Measurements from ENCODE around the gene DNAH9. TPM values are rescaled to one million over a fixed set of nuclear protein-coding genes. Genes with fewer than 3 reads are reported as not detected.
"Not testable (repeated sequence)": the region's sequence is repeated elsewhere in the genome, so short reads cannot be mapped to it uniquely, and the experiment has no call there.

The DNAH9 gene
- total and polyA plus RNA-seq, 2 donors: 0.09 to 0.48 TPM

DNA sequence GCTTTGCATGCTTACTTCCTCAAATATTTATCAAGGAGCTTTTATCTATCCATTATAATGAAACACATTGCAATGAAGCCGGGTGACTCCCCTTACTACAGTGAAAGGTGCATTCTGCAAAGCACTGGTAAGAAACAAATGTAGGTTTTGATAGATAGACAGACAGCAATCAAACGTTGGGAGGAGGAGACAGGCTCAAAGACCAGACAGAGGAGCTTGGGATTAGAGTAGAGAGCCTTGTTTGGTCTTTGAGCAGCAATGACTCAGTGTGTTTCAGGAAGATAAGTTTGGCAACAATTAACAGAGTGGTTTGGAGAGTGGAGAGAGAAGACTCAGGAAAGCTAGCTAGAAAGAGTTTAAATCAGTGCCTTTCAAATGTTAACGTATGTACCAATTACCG lies 330.2 kb downstream of the DNAH9 start:
- Histone ChIP-seq H3K9me3 (ENCODE audit: control insufficient read depth in 2 of 2, insufficient read depth in 1 of 2, low read length in 1 of 2) (no peaks in the 10 kb centered on the region), H3K27me3 (ENCODE audit: control insufficient read depth in 2 of 2, insufficient read depth in 1 of 2, low read length in 1 of 2) (no peaks in the 10 kb centered on the region), H3K4me3 (ENCODE audit: low read length in 2 of 2) (no peak overlapping the region), H3K27ac (ENCODE audit: low read depth in 1 of 2, low read length in 1 of 2) (no peak overlapping the region), H3K36me3 (ENCODE audit: control insufficient read depth in 2 of 2, insufficient read depth in 2 of 2, low read length in 1 of 2) (no peaks in the 10 kb centered on the region), H3K4me1 (ENCODE audit: control insufficient read depth in 2 of 2, insufficient read depth in 2 of 2, low read length in 2 of 2) (no peaks in the 10 kb centered on the region)
- 64% methylated on average over 4 of the region's 4 CpGs for WGBS
- DNase-seq (ENCODE audit: low read depth in 6 of 9, low spot score in 9 of 9): no peak

DNA sequence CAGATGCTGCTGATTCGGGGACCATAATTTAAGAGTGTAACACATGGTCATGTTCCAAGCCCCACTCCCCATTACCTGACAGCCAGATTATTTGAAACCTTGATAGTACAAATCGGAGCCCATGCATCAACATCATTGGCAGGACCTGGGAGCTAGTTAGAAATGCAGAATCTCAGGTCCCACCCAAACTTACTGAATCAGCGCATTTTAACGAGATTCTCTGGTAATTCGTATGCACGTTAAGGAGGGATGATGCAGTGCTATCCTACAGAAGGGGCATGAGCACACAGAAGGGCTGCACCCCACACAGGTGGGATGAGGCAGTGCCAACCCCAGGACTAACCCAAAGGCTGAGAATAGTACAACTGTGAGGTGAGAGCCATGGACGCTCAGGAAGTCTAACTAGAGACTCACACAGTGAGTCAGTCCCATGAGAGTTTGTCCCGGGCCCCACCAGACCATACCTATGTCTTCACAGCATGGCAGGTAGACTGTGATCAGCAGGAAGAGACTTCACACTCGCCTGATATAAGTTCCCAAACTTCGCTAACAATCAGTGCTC lies 334.1 kb downstream of the DNAH9 start:
- no peaks in the 10 kb centered on the region for H3K27me3 ChIP-seq (ENCODE audit: control insufficient read depth in 2 of 2, insufficient read depth in 1 of 2, low read length in 1 of 2)
- H3K27ac ChIP-seq (ENCODE audit: low read depth in 1 of 2, low read length in 1 of 2): no peak overlapping the region
- H3K9me3 ChIP-seq (ENCODE audit: control insufficient read depth in 2 of 2, insufficient read depth in 1 of 2, low read length in 1 of 2): no peaks in the 10 kb centered on the region
- no peaks in the 10 kb centered on the region for H3K36me3 ChIP-seq (ENCODE audit: control insufficient read depth in 2 of 2, insufficient read depth in 2 of 2, low read length in 1 of 2)
- no peak for DNase-seq (ENCODE audit: low read depth in 6 of 9, low spot score in 9 of 9)
- H3K4me1 ChIP-seq (ENCODE audit: control insufficient read depth in 2 of 2, insufficient read depth in 2 of 2, low read length in 2 of 2): no peaks in the 10 kb centered on the region
- H3K4me3 ChIP-seq (ENCODE audit: low read length in 2 of 2): no peak overlapping the region
- WGBS: 95% methylated on average over 10 of the region's 10 CpGs

DNA sequence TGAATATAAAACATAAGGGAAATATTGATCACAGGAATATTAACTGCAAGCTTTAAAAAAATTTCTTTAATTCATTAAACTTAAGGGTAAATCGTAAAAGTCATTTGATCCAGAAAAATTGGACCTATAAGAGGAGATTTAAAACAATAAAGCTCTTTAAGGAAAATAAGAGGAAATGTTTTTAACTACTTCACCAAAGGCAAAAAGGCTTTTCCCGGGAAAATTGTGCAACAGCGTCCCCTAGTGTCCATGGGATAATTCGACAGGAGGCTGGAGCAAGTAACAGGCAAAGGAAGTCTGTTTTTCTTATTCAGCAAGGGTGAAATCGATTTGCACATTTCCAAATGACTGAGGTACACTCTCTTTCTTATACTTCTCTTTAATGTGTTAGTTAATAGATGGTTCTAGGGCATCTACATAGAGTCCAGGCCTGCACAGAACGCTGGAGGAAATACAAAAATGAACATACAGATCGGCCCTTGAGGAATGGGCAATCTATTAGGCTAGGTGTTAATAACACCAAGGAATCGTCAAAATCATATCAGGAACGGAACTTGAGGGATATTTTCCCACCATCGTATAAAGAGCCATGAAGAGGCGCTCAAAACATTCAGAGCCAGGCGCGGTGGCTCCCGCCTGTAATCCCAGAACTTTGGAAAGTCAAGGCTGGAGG lies 337.6 kb downstream of the DNAH9 start:
- Histone ChIP-seq H3K27me3 (ENCODE audit: control insufficient read depth in 2 of 2, insufficient read depth in 1 of 2, low read length in 1 of 2) (no peaks in the 10 kb centered on the region), H3K9me3 (ENCODE audit: control insufficient read depth in 2 of 2, insufficient read depth in 1 of 2, low read length in 1 of 2) (no peaks in the 10 kb centered on the region), H3K4me1 (ENCODE audit: control insufficient read depth in 2 of 2, insufficient read depth in 2 of 2, low read length in 2 of 2) (no peaks in the 10 kb centered on the region), H3K4me3 (ENCODE audit: low read length in 2 of 2) (no peak overlapping the region), H3K36me3 (ENCODE audit: control insufficient read depth in 2 of 2, insufficient read depth in 2 of 2, low read length in 1 of 2) (no peaks in the 10 kb centered on the region), H3K27ac (ENCODE audit: low read depth in 1 of 2, low read length in 1 of 2) (no peak overlapping the region)
- 49% methylated on average over 14 of the region's 14 CpGs for WGBS
- DNase-seq (ENCODE audit: low read depth in 6 of 9, low spot score in 9 of 9): peak in 6 of 9 donors; percentile 2 to 34 (median 9)

DNA sequence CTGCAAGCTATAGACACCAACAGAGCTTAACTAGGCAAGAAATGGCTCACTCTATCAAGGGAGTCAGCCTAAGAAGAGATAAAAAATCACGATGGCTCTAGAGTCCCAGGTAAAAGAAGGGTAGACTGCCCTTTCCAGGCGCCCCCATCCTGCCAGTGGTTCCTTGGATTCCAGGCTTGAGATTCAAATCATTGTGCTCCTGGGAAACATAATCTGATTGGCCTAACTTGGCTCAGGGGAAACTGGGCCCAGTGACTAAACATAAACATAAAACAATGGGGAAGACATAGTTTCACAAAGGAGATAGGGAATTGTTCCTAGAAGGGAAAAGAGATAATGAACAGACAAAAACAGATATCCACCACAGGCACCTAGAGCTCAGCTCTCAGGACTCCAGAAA lies 342.6 kb downstream of the DNAH9 start:
- DNase-seq (ENCODE audit: low read depth in 6 of 9, low spot score in 9 of 9): no peak
- Histone ChIP-seq H3K36me3 (ENCODE audit: control insufficient read depth in 2 of 2, insufficient read depth in 2 of 2, low read length in 1 of 2) (no peaks in the 10 kb centered on the region), H3K4me1 (ENCODE audit: control insufficient read depth in 2 of 2, insufficient read depth in 2 of 2, low read length in 2 of 2) (no peaks in the 10 kb centered on the region), H3K27ac (ENCODE audit: low read depth in 1 of 2, low read length in 1 of 2) (no peak overlapping the region), H3K27me3 (ENCODE audit: control insufficient read depth in 2 of 2, insufficient read depth in 1 of 2, low read length in 1 of 2) (no peaks in the 10 kb centered on the region), H3K9me3 (ENCODE audit: control insufficient read depth in 2 of 2, insufficient read depth in 1 of 2, low read length in 1 of 2) (no peaks in the 10 kb centered on the region), H3K4me3 (ENCODE audit: low read length in 2 of 2) (no peak overlapping the region)
- WGBS: 79% methylated on average over 2 of the region's 2 CpGs

DNA sequence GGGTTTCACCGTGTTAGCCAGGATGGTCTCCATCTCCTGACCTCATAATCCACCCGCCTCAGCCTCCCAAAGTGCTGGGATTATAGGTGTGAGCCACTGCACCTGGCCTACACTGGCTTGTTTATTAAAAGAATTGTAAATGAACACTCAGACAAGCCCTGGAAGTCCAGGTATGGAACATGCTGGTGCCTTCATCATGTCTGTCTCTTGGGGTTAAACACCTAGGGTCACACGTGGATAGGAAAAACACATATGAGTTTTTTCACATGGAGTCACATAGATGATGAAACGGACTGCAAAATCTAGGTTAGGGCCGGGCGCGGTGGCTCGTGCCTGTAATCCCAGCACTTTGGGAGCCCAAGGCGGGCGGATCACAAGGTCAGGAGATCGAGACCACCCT lies 344.8 kb downstream of the DNAH9 start:
- not testable (repeated sequence) for DNase-seq (ENCODE audit: low read depth in 6 of 9, low spot score in 9 of 9); H3K4me1 ChIP-seq (ENCODE audit: control insufficient read depth in 2 of 2, insufficient read depth in 2 of 2, low read length in 2 of 2); H3K27me3 ChIP-seq (ENCODE audit: control insufficient read depth in 2 of 2, insufficient read depth in 1 of 2, low read length in 1 of 2); H3K27ac ChIP-seq (ENCODE audit: low read depth in 1 of 2, low read length in 1 of 2); H3K4me3 ChIP-seq (ENCODE audit: low read length in 2 of 2); H3K36me3 ChIP-seq (ENCODE audit: control insufficient read depth in 2 of 2, insufficient read depth in 2 of 2, low read length in 1 of 2); H3K9me3 ChIP-seq (ENCODE audit: control insufficient read depth in 2 of 2, insufficient read depth in 1 of 2, low read length in 1 of 2)
- 96% methylated on average over 11 of the region's 11 CpGs for WGBS

DNA sequence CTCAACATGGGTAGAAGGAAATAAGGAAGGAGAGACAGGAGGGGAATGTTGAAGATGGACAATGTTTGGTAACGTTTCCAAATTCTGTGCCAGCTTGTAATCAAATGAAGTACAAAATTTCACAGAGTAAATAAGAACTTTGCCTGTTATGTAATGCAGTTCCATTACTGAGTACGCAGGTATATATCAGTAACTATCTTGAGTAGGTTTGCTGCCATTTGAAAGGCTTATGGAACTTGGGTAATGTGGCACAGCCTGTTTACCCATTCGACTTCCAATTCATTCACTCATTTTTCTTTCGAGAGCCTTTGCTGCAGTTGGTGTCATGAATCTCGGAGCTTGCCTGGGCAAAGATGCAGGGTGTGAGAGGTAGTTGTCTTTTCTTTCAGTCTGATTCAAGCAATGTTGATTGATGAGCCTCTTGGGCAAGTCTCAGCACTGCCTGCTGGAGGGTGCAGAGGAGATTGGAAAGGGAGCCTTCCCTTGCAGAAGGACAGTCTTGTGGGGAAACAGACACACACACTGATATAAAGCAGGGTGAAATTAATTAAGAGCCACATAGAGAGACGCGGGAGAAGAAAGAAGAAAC lies 345.6 kb downstream of the DNAH9 start:
- Histone ChIP-seq H3K4me1 (ENCODE audit: control insufficient read depth in 2 of 2, insufficient read depth in 2 of 2, low read length in 2 of 2) (no peaks in the 10 kb centered on the region), H3K36me3 (ENCODE audit: control insufficient read depth in 2 of 2, insufficient read depth in 2 of 2, low read length in 1 of 2) (no peaks in the 10 kb centered on the region), H3K9me3 (ENCODE audit: control insufficient read depth in 2 of 2, insufficient read depth in 1 of 2, low read length in 1 of 2) (no peaks in the 10 kb centered on the region), H3K27me3 (ENCODE audit: control insufficient read depth in 2 of 2, insufficient read depth in 1 of 2, low read length in 1 of 2) (no peaks in the 10 kb centered on the region), H3K4me3 (ENCODE audit: low read length in 2 of 2) (no peak overlapping the region), H3K27ac (ENCODE audit: low read depth in 1 of 2, low read length in 1 of 2) (no peak overlapping the region)
- no peak for DNase-seq (ENCODE audit: low read depth in 6 of 9, low spot score in 9 of 9)
- WGBS: 84% methylated on average over 7 of the region's 7 CpGs

DNA sequence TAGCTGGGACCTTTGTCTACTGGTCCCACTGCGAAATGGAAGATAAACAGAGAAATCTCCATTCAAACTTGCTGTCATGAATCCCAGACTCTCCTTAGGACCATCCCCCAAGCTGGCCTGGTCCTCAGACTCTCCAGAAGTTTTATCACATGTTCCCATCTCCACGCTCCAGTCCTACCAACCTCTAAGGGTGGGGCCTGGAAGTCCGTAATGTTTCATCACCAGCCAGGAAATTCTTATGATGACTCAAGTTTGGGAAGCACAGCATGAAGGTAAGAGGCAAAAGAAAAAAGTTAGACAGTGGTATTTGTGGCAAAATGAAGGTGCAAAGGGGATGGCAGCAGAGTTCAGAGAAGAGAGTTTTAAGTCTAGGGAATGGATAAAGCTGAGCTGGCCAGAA lies 346.3 kb downstream of the DNAH9 start:
- WGBS: 86% methylated on average over 3 of the region's 3 CpGs

DNA sequence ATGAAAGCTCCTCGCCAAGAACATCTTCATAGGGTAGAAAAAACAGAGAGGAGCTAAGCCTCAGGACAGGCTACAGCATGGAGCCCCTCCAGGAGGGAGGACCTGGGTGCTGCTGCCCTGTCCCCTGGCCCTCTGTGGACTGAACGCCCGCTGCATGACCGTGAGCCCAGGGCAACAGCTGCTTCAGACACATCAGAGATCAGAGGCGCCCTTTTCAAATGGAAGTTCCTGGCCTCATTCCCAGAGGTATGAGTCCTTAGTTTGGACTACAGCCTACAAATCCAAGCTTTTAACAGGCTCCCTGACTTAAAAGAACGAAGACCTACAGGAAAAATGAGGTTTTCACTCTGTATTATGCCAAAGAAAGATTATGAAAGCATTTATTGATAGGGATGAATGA lies 350.5 kb downstream of the DNAH9 start:
- Histone ChIP-seq H3K9me3 (ENCODE audit: control insufficient read depth in 2 of 2, insufficient read depth in 1 of 2, low read length in 1 of 2) (peaks cover 0 to 8% of the 10 kb centered on the region in 2 donors), H3K36me3 (ENCODE audit: control insufficient read depth in 2 of 2, insufficient read depth in 2 of 2, low read length in 1 of 2) (no peaks in the 10 kb centered on the region), H3K4me3 (ENCODE audit: low read length in 2 of 2) (no peak overlapping the region), H3K4me1 (ENCODE audit: control insufficient read depth in 2 of 2, insufficient read depth in 2 of 2, low read length in 2 of 2) (no peaks in the 10 kb centered on the region), H3K27me3 (ENCODE audit: control insufficient read depth in 2 of 2, insufficient read depth in 1 of 2, low read length in 1 of 2) (no peaks in the 10 kb centered on the region), H3K27ac (ENCODE audit: low read depth in 1 of 2, low read length in 1 of 2) (no peak overlapping the region)
- no peak for DNase-seq (ENCODE audit: low read depth in 6 of 9, low spot score in 9 of 9)
- 85% methylated on average over 6 of the region's 6 CpGs for WGBS

More for the DNA sequence above, 346.3 kb downstream of the DNAH9 start:
- no peaks in the 10 kb centered on the region for H3K9me3 ChIP-seq (ENCODE audit: control insufficient read depth in 2 of 2, insufficient read depth in 1 of 2, low read length in 1 of 2)
- no peaks in the 10 kb centered on the region for H3K36me3 ChIP-seq (ENCODE audit: control insufficient read depth in 2 of 2, insufficient read depth in 2 of 2, low read length in 1 of 2)
- no peaks in the 10 kb centered on the region for H3K27me3 ChIP-seq (ENCODE audit: control insufficient read depth in 2 of 2, insufficient read depth in 1 of 2, low read length in 1 of 2)
- DNase-seq (ENCODE audit: low read depth in 6 of 9, low spot score in 9 of 9): no peak
- H3K27ac ChIP-seq (ENCODE audit: low read depth in 1 of 2, low read length in 1 of 2): no peak overlapping the region
- H3K4me3 ChIP-seq (ENCODE audit: low read length in 2 of 2): no peak overlapping the region
- no peaks in the 10 kb centered on the region for H3K4me1 ChIP-seq (ENCODE audit: control insufficient read depth in 2 of 2, insufficient read depth in 2 of 2, low read length in 2 of 2)

DNA sequence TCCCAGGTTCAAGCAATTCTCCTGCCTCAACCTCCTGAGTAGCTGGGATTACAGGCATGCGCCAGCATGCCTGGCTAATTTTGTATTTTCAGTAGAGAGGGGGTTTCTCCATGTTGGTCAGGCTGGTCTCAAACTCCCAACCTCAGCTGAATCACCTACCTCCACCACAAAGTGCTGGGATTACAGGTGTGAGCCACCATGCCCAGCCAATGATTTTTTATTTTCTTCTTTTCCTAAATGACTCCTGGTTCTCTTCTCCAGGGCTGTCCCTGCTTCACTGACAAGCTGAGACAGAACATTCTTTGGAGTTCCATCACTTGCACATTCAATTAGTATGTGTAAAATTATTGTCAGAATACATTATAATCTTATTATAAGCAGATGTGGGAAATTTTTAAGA lies 351.3 kb downstream of the DNAH9 start:
- 98% methylated on average over 1 of the region's 1 CpG for WGBS
- not testable (repeated sequence) for H3K27ac ChIP-seq (ENCODE audit: low read depth in 1 of 2, low read length in 1 of 2); H3K4me1 ChIP-seq (ENCODE audit: control insufficient read depth in 2 of 2, insufficient read depth in 2 of 2, low read length in 2 of 2); DNase-seq (ENCODE audit: low read depth in 6 of 9, low spot score in 9 of 9); H3K4me3 ChIP-seq (ENCODE audit: low read length in 2 of 2); H3K27me3 ChIP-seq (ENCODE audit: control insufficient read depth in 2 of 2, insufficient read depth in 1 of 2, low read length in 1 of 2); H3K9me3 ChIP-seq (ENCODE audit: control insufficient read depth in 2 of 2, insufficient read depth in 1 of 2, low read length in 1 of 2); H3K36me3 ChIP-seq (ENCODE audit: control insufficient read depth in 2 of 2, insufficient read depth in 2 of 2, low read length in 1 of 2)

All from thymus (tissue), 11 donors.